Measurements from ENCODE around the gene ADAM22. TPM values are rescaled to one million over a fixed set of nuclear protein-coding genes. Genes with fewer than 3 reads are reported as not detected.

ADAM22 gene
- total and polyA plus RNA-seq, 10 of the 15 experiments (the other 5 are each of a cell fraction or from before 2014, with no cell fraction given), result 1.4 to 24.5 (median 7.6) TPM

DNA sequence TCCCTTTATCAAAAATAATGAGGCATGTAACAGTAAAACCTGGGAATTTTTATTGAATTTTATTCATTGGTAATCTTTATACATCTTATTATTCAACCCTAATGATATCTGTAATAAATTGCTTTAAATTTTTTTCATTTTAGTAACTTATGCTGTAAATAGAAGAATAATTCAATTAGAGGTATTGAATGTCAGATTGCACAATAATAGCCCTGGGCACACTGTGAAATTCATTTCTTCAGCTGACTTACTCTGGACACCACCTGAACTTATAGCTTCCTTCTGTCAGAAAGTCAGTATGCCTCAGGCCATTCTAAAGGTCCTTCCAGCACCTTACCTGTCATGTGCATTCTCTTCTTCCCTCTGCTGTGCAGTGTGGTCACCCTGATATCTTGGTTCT is 59.2 kb downstream of the ADAM22 start:
- H3K4me1 ChIP-seq (ENCODE audit: control insufficient read depth, insufficient read depth, low read length), result no peaks in the 10 kb centered on the region
- no peaks in the 10 kb centered on the region for H3K27me3 ChIP-seq (replicated peaks in 1 of 2; ENCODE audit: control insufficient read depth in 2 of 2, insufficient read depth in 2 of 2, low read length in 1 of 2)
- RAD21 ChIA-PET (ENCODE audit: unreplicated experiment), result no interaction called here
- no peak overlapping the region for H3K9ac ChIP-seq (ENCODE audit: control insufficient read depth, insufficient read depth, low read length)
- no TSS peak for BruUV-seq (replicated peaks)
- ATAC-seq (no peak), DNase-seq (ENCODE audit: low read depth, low spot score) (no peak), FAIRE-seq (no peak)
- peaks cover 0 to 2% of the 10 kb centered on the region in 2 experiments; a peak in 1 of 4 replicates for H3K36me3 ChIP-seq (ENCODE audit: control insufficient read depth in 2 of 2, insufficient read depth in 2 of 2, low read length in 1 of 2)
- no peak overlapping the region for H3K27ac ChIP-seq (ENCODE audit: control insufficient read depth, insufficient read depth)
- H4K20me1 ChIP-seq (ENCODE audit: control insufficient read depth, insufficient read depth), result no peaks in the 10 kb centered on the region
- no peaks in the 10 kb centered on the region; the same call in 2 of the 3 replicates for H3K9me3 ChIP-seq (replicated peaks; ENCODE audit: control insufficient read depth, insufficient read depth, low read length)
- in situ Hi-C loops (cut with MboI), result no loop called here
- CTCF ChIA-PET, result no interaction called here
- POLR2A ChIA-PET, result no interaction called here
- H3K4me2 ChIP-seq (ENCODE audit: control insufficient read depth, insufficient read depth), result no peak overlapping the region
- SMC1A ChIA-PET (ENCODE audit: uncharacterized antibody, unreplicated experiment), result no interaction called here
- H2AFZ ChIP-seq (ENCODE audit: control insufficient read depth, low read depth, low read length), result no peak overlapping the region
- no peaks in the 10 kb centered on the region for H3K79me2 ChIP-seq (ENCODE audit: control insufficient read depth, insufficient read depth, low read length)
- no peak for TF ChIP-seq CREM (IDR thresholded peaks at IDR 0.05; ENCODE audit: low read depth)
- TF ChIP-seq NFXL1 (IDR thresholded peaks at IDR 0.05; ENCODE audit: borderline replicate concordance), result no peak
- TF ChIP-seq GABPA (IDR thresholded peaks at IDR 0.05; ENCODE audit: low read depth), result no peak
- TF ChIP-seq, protein P1, sequence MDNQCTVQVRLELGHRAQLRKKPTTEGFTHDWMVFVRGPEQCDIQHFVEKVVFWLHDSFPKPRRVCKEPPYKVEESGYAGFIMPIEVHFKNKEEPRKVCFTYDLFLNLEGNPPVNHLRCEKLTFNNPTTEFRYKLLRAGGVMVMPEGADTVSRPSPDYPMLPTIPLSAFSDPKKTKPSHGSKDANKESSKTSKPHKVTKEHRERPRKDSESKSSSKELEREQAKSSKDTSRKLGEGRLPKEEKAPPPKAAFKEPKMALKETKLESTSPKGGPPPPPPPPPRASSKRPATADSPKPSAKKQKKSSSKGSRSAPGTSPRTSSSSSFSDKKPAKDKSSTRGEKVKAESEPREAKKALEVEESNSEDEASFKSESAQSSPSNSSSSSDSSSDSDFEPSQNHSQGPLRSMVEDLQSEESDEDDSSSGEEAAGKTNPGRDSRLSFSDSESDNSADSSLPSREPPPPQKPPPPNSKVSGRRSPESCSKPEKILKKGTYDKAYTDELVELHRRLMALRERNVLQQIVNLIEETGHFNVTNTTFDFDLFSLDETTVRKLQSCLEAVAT (IDR thresholded peaks at IDR 0.05), result no peak
- TF ChIP-seq, protein P2, sequence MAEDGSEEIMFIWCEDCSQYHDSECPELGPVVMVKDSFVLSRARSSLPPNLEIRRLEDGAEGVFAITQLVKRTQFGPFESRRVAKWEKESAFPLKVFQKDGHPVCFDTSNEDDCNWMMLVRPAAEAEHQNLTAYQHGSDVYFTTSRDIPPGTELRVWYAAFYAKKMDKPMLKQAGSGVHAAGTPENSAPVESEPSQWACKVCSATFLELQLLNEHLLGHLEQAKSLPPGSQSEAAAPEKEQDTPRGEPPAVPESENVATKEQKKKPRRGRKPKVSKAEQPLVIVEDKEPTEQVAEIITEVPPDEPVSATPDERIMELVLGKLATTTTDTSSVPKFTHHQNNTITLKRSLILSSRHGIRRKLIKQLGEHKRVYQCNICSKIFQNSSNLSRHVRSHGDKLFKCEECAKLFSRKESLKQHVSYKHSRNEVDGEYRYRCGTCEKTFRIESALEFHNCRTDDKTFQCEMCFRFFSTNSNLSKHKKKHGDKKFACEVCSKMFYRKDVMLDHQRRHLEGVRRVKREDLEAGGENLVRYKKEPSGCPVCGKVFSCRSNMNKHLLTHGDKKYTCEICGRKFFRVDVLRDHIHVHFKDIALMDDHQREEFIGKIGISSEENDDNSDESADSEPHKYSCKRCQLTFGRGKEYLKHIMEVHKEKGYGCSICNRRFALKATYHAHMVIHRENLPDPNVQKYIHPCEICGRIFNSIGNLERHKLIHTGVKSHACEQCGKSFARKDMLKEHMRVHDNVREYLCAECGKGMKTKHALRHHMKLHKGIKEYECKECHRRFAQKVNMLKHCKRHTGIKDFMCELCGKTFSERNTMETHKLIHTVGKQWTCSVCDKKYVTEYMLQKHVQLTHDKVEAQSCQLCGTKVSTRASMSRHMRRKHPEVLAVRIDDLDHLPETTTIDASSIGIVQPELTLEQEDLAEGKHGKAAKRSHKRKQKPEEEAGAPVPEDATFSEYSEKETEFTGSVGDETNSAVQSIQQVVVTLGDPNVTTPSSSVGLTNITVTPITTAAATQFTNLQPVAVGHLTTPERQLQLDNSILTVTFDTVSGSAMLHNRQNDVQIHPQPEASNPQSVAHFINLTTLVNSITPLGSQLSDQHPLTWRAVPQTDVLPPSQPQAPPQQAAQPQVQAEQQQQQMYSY (CRISPR knock-in tag; IDR thresholded peaks at IDR 0.05), result no peak
- TF ChIP-seq, protein P3, sequence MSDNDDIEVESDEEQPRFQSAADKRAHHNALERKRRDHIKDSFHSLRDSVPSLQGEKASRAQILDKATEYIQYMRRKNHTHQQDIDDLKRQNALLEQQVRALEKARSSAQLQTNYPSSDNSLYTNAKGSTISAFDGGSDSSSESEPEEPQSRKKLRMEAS (IDR thresholded peaks at IDR 0.05; ENCODE audit: low read depth, low read length), result no peak
- no peak for TF ChIP-seq CBX5 (IDR thresholded peaks at IDR 0.05; ENCODE audit: low read depth)
- TF ChIP-seq TBL1XR1 (IDR thresholded peaks at IDR 0.05; ENCODE audit: low read depth, low read length), result no peak
- TF ChIP-seq RB1 (IDR thresholded peaks at IDR 0.05; ENCODE audit: borderline replicate concordance), result no peak
- no peak for TF ChIP-seq KAT2A (conservative IDR thresholded peaks at IDR 0.05; ENCODE audit: control insufficient read depth, low read depth, low read length)
- TF ChIP-seq, protein P4, sequence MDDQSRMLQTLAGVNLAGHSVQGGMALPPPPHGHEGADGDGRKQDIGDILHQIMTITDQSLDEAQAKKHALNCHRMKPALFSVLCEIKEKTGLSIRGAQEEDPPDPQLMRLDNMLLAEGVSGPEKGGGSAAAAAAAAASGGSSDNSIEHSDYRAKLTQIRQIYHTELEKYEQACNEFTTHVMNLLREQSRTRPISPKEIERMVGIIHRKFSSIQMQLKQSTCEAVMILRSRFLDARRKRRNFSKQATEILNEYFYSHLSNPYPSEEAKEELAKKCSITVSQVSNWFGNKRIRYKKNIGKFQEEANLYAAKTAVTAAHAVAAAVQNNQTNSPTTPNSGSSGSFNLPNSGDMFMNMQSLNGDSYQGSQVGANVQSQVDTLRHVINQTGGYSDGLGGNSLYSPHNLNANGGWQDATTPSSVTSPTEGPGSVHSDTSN (IDR thresholded peaks at IDR 0.05; ENCODE audit: insufficient replicate concordance, low read depth, low read length), result no peak
- intact Hi-C loops (cut with micrococcal nuclease; ENCODE audit: unreplicated experiment), result no loop called here
- no peak overlapping the region for H3K4me3 ChIP-seq

All from GM12878 (cell line).